OCI-LY3 (cell line): ENCODE data around the gene GPT2.

ENCODE experiments used
- H2AFZ ChIP-seq: fragments of 200-600, 300-600 bp; shearing (Covaris generic); 2 replicates; pipeline ENCODE4 v1.6.0; 2014; ENCODE audit warnings: antibody characterized with exemption, low read depth, low read length
- H3K27ac ChIP-seq: fragments of 200-600, 300-600 bp; sonication (generic); 2 replicates; pipeline ENCODE4 v1.5.1; 2014; ENCODE audit warnings: mild to moderate bottlenecking, low read length, moderate library complexity, mixed read lengths
- H3K27me3 ChIP-seq: fragments of 200-600, 300-600 bp; sonication (generic); 2 replicates; pipeline ENCODE4 v1.6.1; 2014; ENCODE audit warnings: low read depth, low read length, mixed read lengths
- H3K36me3 ChIP-seq: fragments of 200-600, 300-600 bp; sonication (generic); replicated peaks from 2 replicates; pipeline ENCODE3; 2014; ENCODE audit warnings: low read depth, low read length, mixed read lengths
- H3K4me1 ChIP-seq: fragments of 300-600, 200-600 bp; sonication (generic); 2 replicates; pipeline ENCODE4 v1.6.1; 2014; ENCODE audit warnings: low read length, mixed read lengths
- H3K4me2 ChIP-seq: fragments of 200-600, 300-600 bp; sonication (generic); 2 replicates; pipeline ENCODE4 v1.6.1; 2014; ENCODE audit warnings: low read length, mixed read lengths
- H3K4me3 ChIP-seq: fragments of 300-600, 200-600 bp; sonication (generic); 2 replicates; pipeline ENCODE4 v1.5.1; 2014; ENCODE audit warnings: antibody characterized with exemption, mild to moderate bottlenecking, low read length, moderate library complexity
- H3K79me2 ChIP-seq: fragments of 300-600, 200-600 bp; shearing (Covaris generic); 2 replicates; pipeline ENCODE4 v1.6.1; 2014; ENCODE audit warnings: mild to moderate bottlenecking, low read length, mixed read lengths
- H3K9ac ChIP-seq: fragments of 300-600, 200-600 bp; shearing (Covaris generic); 2 replicates; pipeline ENCODE4 v1.6.0; 2014; ENCODE audit warnings: mild to moderate bottlenecking, low read length, moderate library complexity
- H3K9me3 ChIP-seq: fragments of 200-600, 300-600 bp; shearing (Covaris generic); 2 replicates; pipeline ENCODE4 v1.6.1; 2014; ENCODE audit warnings: low read length, mixed read lengths; ENCODE audit not compliant: insufficient read depth
- H4K20me1 ChIP-seq: fragments of 200-600, 300-600 bp; sonication (generic); 2 replicates; pipeline ENCODE4 v1.6.1; 2016; ENCODE audit warnings: low read length, mixed read lengths; ENCODE audit not compliant: insufficient read depth
- CTCF ChIP-seq: fragments of 200-600, 300-600 bp; sonication (generic); IDR thresholded peaks from 2 replicates; pipeline ENCODE4 v1.5.1; 2014; ENCODE audit warnings: antibody characterized with exemption, low read length, low read depth
- EZH2phosphoT487 ChIP-seq: fragments of 200-600 bp; shearing (Covaris generic); IDR thresholded peaks from 2 replicates; pipeline ENCODE4 v1.6.1; 2018; ENCODE audit warnings: antibody characterized with exemption, mixed run types, low read depth

Gene GPT2

GRCh38 chr16:46914556-46915201, 30.5 kb downstream of the GPT2 start:
- Histone ChIP-seq H3K27ac (no peak overlapping the region), H3K79me2 (no peaks in the 10 kb centered on the region), H2AFZ (no peak overlapping the region), H3K4me2 (no peak overlapping the region), H3K27me3 (peaks cover 4% of the 10 kb centered on the region; the same call in 1 of the 2 replicates), H3K9me3 (no peaks in the 10 kb centered on the region), H4K20me1 (peaks cover 6% of the 10 kb centered on the region; the same call in 1 of the 2 replicates), H3K4me3 (no peak overlapping the region), H3K4me1 (peaks cover 54% of the 10 kb centered on the region), H3K36me3 (peaks cover 5% of the 10 kb centered on the region), H3K9ac (no peak overlapping the region)
- TF ChIP-seq EZH2phosphoT487, result no peak
- TF ChIP-seq CTCF, result no peak

- H3K9me3 ChIP-seq, result no peaks in the 10 kb centered on the region
- TF ChIP-seq EZH2phosphoT487, result no peak
- peaks cover 4% of the 10 kb centered on the region; the same call in 1 of the 2 replicates for H3K27me3 ChIP-seq
- H3K36me3 ChIP-seq, result peaks cover 5% of the 10 kb centered on the region
- H3K4me2 ChIP-seq, result no peak overlapping the region
- no peak overlapping the region for H3K27ac ChIP-seq
- H3K79me2 ChIP-seq, result no peaks in the 10 kb centered on the region
- no peak overlapping the region for H3K9ac ChIP-seq
- H4K20me1 ChIP-seq, result peaks cover 6% of the 10 kb centered on the region; the same call in 1 of the 2 replicates
- peaks cover 50% of the 10 kb centered on the region for H3K4me1 ChIP-seq
- no peak overlapping the region for H3K4me3 ChIP-seq
- no peak overlapping the region for H2AFZ ChIP-seq
These were observed 31.4 kb downstream of the GPT2 start for GRCh38 chr16:46915483-46916025.

GRCh38 chr16:46916980-46917379, 32.8 kb downstream of the GPT2 start:
- Histone ChIP-seq H3K27ac (no peak overlapping the region), H4K20me1 (peaks cover 4% of the 10 kb centered on the region; the same call in 1 of the 2 replicates), H2AFZ (no peak overlapping the region)

GRCh38 chr16:46918400-46918799, 34.2 kb downstream of the GPT2 start:
- Histone ChIP-seq H3K4me3 (peak overlapping the region; percentile 67), H3K9ac (peak overlapping the region; percentile 12; the same call in 1 of the 2 replicates), H2AFZ (peak overlapping the region; percentile 61; the same call in 1 of the 2 replicates), H3K79me2 (no peaks in the 10 kb centered on the region), H3K4me2 (peak overlapping the region; percentile 94), H3K27me3 (no peaks in the 10 kb centered on the region), H3K27ac (no peak overlapping the region), H3K36me3 (peaks cover 5% of the 10 kb centered on the region), H3K4me1 (peaks cover 38% of the 10 kb centered on the region), H4K20me1 (no peaks in the 10 kb centered on the region), H3K9me3 (no peaks in the 10 kb centered on the region)
- TF ChIP-seq CTCF (no peak), EZH2phosphoT487 (no peak)

More at GRCh38 chr16:46916980-46917379, 32.8 kb downstream of the GPT2 start:
- peaks cover 38% of the 10 kb centered on the region for H3K4me1 ChIP-seq
- H3K36me3 ChIP-seq, result peaks cover 5% of the 10 kb centered on the region
- H3K79me2 ChIP-seq, result no peaks in the 10 kb centered on the region
- TF ChIP-seq EZH2phosphoT487 (no peak), CTCF (no peak)
- no peak overlapping the region for H3K4me3 ChIP-seq
- H3K4me2 ChIP-seq, result peak overlapping the region; percentile 38
- H3K27me3 ChIP-seq, result peaks cover 3% of the 10 kb centered on the region; the same call in 1 of the 2 replicates
- H3K9ac ChIP-seq, result no peak overlapping the region
- H3K9me3 ChIP-seq, result no peaks in the 10 kb centered on the region
